Daoy (cell line): ENCODE data around the gene TCAP. TPM values are rescaled to one million over a fixed set of nuclear protein-coding genes. Genes with fewer than 3 reads are reported as not detected.
"Not testable (repeated sequence)": the region's sequence is repeated elsewhere in the genome, so short reads cannot be mapped to it uniquely, and the experiment has no call there.

ENCODE experiments used
- DNase-seq: peaks from one replicate; pipeline ENCODE4 v3.0.0-alpha.2; 2015; ENCODE audit warnings: low read depth
- total RNA-seq: library from RNA; depleted of rRNA; stranded (reverse); fragments of >200 nt; shearing (Covaris generic); gene quantifications from 2 replicates; pipeline ENCODE4 v1.2.3, GENCODE V29; 2014; rRNA removed

Gene TCAP
- total RNA-seq, 1 experiment from 2014 or later = not detected

DNA sequence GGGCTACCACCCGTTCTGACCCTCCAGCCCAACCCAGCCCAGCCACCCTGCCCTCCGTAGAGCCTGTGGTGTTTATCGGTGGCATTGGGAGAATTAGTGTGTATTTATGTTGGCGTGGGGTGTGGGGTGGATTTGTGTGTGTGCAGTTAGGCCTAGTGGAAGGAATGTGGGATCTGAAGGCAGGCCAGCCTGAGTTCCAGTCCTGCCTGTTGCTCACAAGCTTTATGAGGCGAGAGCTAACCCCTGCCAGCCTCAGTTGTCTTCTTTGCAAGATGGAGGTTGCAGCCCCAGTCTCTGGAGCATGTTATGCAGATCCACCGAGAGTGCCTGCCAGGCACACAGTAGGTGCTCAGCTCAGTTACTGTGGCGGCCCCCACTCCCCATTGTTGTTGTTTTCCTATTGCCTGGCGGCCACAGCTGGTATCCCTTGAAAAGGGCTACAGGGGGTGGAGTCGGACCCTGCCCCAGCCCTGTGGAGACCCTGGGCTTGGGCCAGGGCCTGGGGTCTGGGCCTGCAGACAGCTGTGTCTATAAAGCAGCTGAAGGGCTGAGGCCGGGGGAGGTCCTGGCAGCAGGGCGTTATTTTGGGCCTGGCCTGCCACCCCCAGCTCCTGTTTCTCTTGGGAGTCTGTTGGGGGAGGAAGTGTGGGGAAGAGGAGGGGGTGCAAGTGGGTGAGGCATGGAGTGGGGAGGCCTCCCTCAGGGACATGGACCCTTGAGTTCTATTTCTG, 39.8 kb downstream of the TCAP start:
- no peak for DNase-seq

DNA sequence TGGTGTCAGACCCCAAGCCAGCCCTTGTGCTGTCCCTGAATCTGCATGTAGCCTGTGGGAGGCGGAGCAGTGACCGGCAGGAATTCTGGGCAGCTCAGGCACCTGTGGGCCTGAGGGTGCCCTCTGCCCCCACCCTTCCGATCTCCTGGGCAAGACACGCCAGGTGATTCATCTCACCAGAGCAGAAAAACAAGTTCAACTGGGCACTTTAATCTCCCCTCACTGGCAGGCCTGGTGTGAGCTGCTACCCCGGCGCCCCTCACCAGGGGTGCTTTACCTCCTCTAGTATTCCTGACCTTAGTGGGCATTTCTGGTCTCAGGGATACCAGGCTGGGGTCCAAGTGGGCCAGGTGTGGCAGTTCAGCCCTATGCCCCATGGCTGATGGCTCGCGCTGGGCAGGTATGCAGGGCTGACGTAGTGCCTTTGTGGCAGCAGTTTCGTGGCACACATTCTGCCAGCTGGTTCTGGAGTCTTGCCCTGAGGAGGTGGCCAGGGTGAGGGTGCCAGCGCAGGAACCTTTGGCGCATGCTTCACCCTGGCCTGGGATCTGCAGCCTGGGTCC, 40.7 kb downstream of the TCAP start:
- no peak for DNase-seq

DNA sequence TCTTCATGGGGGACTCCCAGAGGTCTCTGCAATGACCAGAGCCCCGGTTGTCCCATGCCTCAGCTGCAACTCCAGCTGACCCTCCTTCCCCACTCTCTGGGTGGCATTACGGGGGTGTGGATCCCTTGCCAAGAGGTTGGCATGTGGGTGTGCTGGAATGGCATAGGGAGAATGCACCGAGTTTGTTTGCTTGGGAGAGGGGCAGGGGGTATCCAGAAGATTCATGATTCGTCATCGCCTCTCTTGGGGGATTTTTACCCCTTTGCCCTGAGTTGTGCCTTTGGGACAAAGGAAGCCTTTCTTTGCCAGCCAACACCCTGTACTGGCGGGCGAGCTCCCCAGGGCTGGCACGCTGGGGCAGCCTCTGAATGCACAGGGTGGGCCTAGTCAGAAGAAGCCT, 41.2 kb downstream of the TCAP start:
- no peak for DNase-seq

- no peak for DNase-seq
These were observed 41.8 kb downstream of the TCAP start for GRCh38 chr17:39706921-39707337.

GRCh38 chr17:39709319-39709997, 44.3 kb downstream of the TCAP start:
- DNase-seq = no peak

- no peak for DNase-seq
These were observed 45.1 kb downstream of the TCAP start for GRCh38 chr17:39709998-39710964.

DNA sequence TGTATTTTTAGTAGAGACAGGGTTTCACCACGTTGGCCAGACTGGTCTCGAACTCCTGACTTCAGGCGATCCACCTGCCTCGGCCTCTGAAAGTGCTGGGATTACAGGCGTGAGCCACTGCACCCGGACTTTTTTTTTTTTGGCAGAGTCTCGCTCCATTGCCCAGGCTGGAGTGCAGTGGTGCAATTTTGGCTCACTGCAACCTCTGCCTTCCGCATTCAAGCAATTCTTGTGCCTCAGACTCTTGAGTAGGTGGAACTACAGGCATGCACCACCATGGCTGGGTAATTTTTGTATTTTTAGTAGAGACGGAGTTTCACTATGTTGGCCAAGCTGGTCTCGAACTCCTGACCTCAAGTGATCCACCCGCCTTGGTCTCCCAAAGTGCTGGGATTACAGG, 45.9 kb downstream of the TCAP start:
- not testable (repeated sequence) for DNase-seq

- DNase-seq = no peak
These were observed 46.7 kb downstream of the TCAP start for GRCh38 chr17:39711851-39712250.

DNA sequence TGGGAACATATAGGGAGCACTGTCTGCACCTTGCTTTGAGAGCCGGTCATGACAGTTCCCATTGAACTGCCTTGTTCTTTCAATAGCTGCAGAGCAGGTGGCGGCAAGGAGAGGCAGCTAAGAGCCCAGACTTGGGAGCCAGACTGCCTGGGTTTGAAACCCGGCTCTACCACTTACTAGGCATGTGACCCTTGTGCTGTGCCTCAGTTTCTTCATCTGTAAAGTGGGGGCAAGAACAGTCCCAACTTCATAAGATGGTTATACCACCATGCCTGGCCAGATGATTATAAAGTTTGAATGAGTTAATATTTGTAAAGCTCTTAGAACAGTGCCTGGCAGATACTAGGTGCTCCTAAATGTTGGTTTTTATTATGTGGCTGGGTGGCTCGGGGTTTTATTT, 49.1 kb downstream of the TCAP start:
- DNase-seq = no peak

- no peak for DNase-seq
These were observed 50.4 kb downstream of the TCAP start for GRCh38 chr17:39715375-39716072.

Other genes with a start within 250 kb of the TCAP start
- gene MED1, start 214.1 kb upstream of the TCAP start, total RNA-seq = 8.4 and 9.5 TPM in 2 replicates
- 16.2 and 19.1 TPM in 2 replicates for gene CDK12, start 203.9 kb upstream of the TCAP start, total RNA-seq
- gene NEUROD2, start 57.4 kb upstream of the TCAP start, total RNA-seq = not detected in 2 replicates
- gene PPP1R1B, start 38.4 kb upstream of the TCAP start, total RNA-seq = not detected in 2 replicates
- 10.5 and 27.0 TPM in 2 replicates for gene STARD3, start 28.2 kb upstream of the TCAP start, total RNA-seq
- gene PNMT, start 3.1 kb downstream of the TCAP start, total RNA-seq = 0.18 TPM in 1 of 2 replicates, not detected in the other
- gene PGAP3, start 22.7 kb downstream of the TCAP start, total RNA-seq = 5.1 and 10.0 TPM in 2 replicates
- gene ERBB2, start 34.7 kb downstream of the TCAP start, total RNA-seq = 6.8 and 13.2 TPM in 2 replicates
- 35.8 and 41.9 TPM in 2 replicates for gene MIEN1, start 65.2 kb downstream of the TCAP start, total RNA-seq
- 0.11 and 0.15 TPM in 2 replicates for gene GRB7, start 72.6 kb downstream of the TCAP start, total RNA-seq
- gene IKZF3, start 199.0 kb downstream of the TCAP start, total RNA-seq = 0.30 and 0.74 TPM in 2 replicates
- gene ZPBP2, start 202.9 kb downstream of the TCAP start, total RNA-seq = not detected in 2 replicates